GM12878 (cell line): ENCODE results near the gene SCAANT1. TPM values are rescaled to one million over a fixed set of nuclear protein-coding genes. Genes with fewer than 3 reads are reported as not detected.

ENCODE experiments used
- ATAC-seq: fragments of 200-7000 bp; cut with Tn5 transposase; 3 replicates; pipeline ENCODE4 v1.9.1; 2020; ENCODE audit warnings: mild to moderate bottlenecking, moderate library complexity
- BruUV-seq: library from RNA; stranded (reverse); fragments of 400-500 nt; replicated peaks from 2 replicates; lab custom pipeline; 2021; lab: Mats Ljungman, UMichigan
- CTCF ChIA-PET: fragments of 300-600 bp; sonication (Branson Sonifier 250); formaldehyde crosslinking; extraction: SDS; loops from one replicate; lab custom pipeline; 2021; ENCODE audit warnings: inconsistent platforms; lab: Yijun Ruan, JAX
- POLR2A ChIA-PET: fragments of 350-600 bp; formaldehyde crosslinking; extraction: SDS; loops from one replicate; lab custom pipeline; 2021; ENCODE audit warnings: inconsistent platforms; lab: Charles Lee
- RAD21 ChIA-PET: fragments of 300-600 bp; sonication (Branson Sonifier 250); formaldehyde crosslinking; loops from one replicate; lab custom pipeline; 2023; ENCODE audit warnings: antibody characterized with exemption; ENCODE audit not compliant: unreplicated experiment; lab: Charles Lee
- SMC1A ChIA-PET: fragments of 300-600 bp; sonication (Branson Sonifier 250); formaldehyde crosslinking; loops from one replicate; lab custom pipeline; 2023; ENCODE audit not compliant: unreplicated experiment, uncharacterized antibody; lab: Charles Lee
- DNase-seq: peaks from one replicate; pipeline ENCODE4 v3.0.0-alpha.2; 2011; ENCODE audit warnings: low read depth, low spot score
- FAIRE-seq: peaks from 3 replicates; lab custom pipeline; 2011; peaks lifted over from hg19 to GRCh38; lab: Jason Lieb, UNC
- H2AFZ ChIP-seq: 2 replicates; pipeline ENCODE4 v1.6.0; 2011; ENCODE audit warnings: low read depth, low read length, control low read depth; ENCODE audit not compliant: control insufficient read depth
- H3K27ac ChIP-seq: 2 replicates; pipeline ENCODE4 v1.5.1; 2011; ENCODE audit warnings: control low read depth; ENCODE audit not compliant: control insufficient read depth, insufficient read depth
- H3K27me3 ChIP-seq, 2 experiments: replicated peaks in 1 of 2; 2 replicates each; pipeline versions ENCODE4 v1.6.0 to v1.6.1; 2011; ENCODE audit warnings: low read length in 1 of 2; ENCODE audit not compliant: control insufficient read depth in 2 of 2, insufficient read depth in 2 of 2
- H3K36me3 ChIP-seq, 2 experiments: 2 replicates each; pipeline ENCODE4 v1.5.1; 2011; ENCODE audit warnings: low read length in 1 of 2; ENCODE audit not compliant: control insufficient read depth in 2 of 2, insufficient read depth in 2 of 2
- H3K4me1 ChIP-seq: 2 replicates; pipeline ENCODE4 v1.6.1; 2011; ENCODE audit warnings: mild to moderate bottlenecking, low read length, moderate library complexity, mixed read lengths; ENCODE audit not compliant: control insufficient read depth, insufficient read depth
- H3K4me2 ChIP-seq: 2 replicates; pipeline ENCODE4 v1.6.0; 2011; ENCODE audit warnings: control low read depth; ENCODE audit not compliant: control insufficient read depth, insufficient read depth
- H3K4me3 ChIP-seq: fragments of 200-600 bp; sonication (generic); 2 replicates; pipeline ENCODE4 v1.5.1; 2016
- H3K79me2 ChIP-seq: 2 replicates; pipeline ENCODE4 v1.6.0; 2011; ENCODE audit warnings: low read length; ENCODE audit not compliant: control insufficient read depth, insufficient read depth
- H3K9ac ChIP-seq: 2 replicates; pipeline ENCODE4 v1.8.0; 2011; ENCODE audit warnings: low read length, control low read depth, mixed read lengths; ENCODE audit not compliant: control insufficient read depth, insufficient read depth
- H3K9me3 ChIP-seq: replicated peaks from 3 replicates; pipeline ENCODE4 v1.5.1; 2011; ENCODE audit warnings: mild to moderate bottlenecking, low read length; ENCODE audit not compliant: control insufficient read depth, insufficient read depth
- H4K20me1 ChIP-seq: 2 replicates; pipeline ENCODE4 v1.6.0; 2011; ENCODE audit not compliant: control insufficient read depth, insufficient read depth
- HDAC6 ChIP-seq: fragments of 200-600 bp; sonication (generic); IDR thresholded peaks from one replicate; pipeline ENCODE4 v1.8.0; 2017; ENCODE audit warnings: antibody characterized with exemption; ENCODE audit not compliant: unreplicated experiment
- IRF3 ChIP-seq: fragments of 450-650 bp; IDR thresholded peaks from 2 replicates; pipeline ENCODE4 v1.6.1; 2014; ENCODE audit warnings: mild to moderate bottlenecking
- RAD21 ChIP-seq: IDR thresholded peaks from 2 replicates; pipeline ENCODE4 v1.6.1; 2011; ENCODE audit warnings: mild to moderate bottlenecking, low read depth, low read length, moderate library complexity; ENCODE audit not compliant: insufficient read depth
- SMC3 ChIP-seq: IDR thresholded peaks from 2 replicates; pipeline ENCODE4 v1.6.1; 2011; ENCODE audit warnings: low read length, improper control_type of control experiment, borderline replicate concordance
- ZNF592 ChIP-seq: fragments of 450-650 bp; IDR thresholded peaks from 2 replicates; pipeline ENCODE4 v1.6.1; 2017; ENCODE audit warnings: mild to moderate bottlenecking, moderate library complexity
- WGBS: methylation state at CpG from one replicate; pipeline ENCODE4 v1.1.6; 2016; ENCODE audit warnings: low lambda C conversion rate; ENCODE audit not compliant: insufficient replicate concordance, insufficient coverage; ENCODE audit errors: missing lambda C conversion rate; 5-methylcytosine and 5-hydroxymethylcytosine counted together
- in situ Hi-C: fragments of 300-500 bp; cut with MboI; formaldehyde crosslinking; loops from 9 replicates; pipeline ENCODE4 v1.14.3; 2018; ENCODE audit warnings: mixed read lengths
- intact Hi-C: fragments of 100-400 bp; cut with micrococcal nuclease; formaldehyde crosslinking; loops from one replicate; pipeline ENCODE4 v1.14.2; 2022; ENCODE audit not compliant: unreplicated experiment
- polyA plus RNA-seq, 11 experiments: library from polyadenylated mRNA; depleted of rRNA in 4 of 11; unstranded in 6 of 11; stranded (reverse) in 5 of 11; fragments of >200 nt; fragmentation: Nextera tagmentation in 4 of 11; fragmentation: Illumina TruSeq in 1 of 11; extraction: Ambion mirVana in 4 of 11; extraction: Trizol in 1 of 11; gene quantifications; 1 replicate in 1 of 11; 2 replicates in 10 of 11; pipeline versions ENCODE4 v1.2.1 to v1.2.3, GENCODE V29; 2011 to 2016; ENCODE audit warnings: inconsistent platforms in 2 of 11, missing spikeins in 2 of 11, low read depth in 1 of 11
- total RNA-seq, 4 experiments: library from RNA; depleted of rRNA in 3 of 4; stranded (reverse); fragments of >200 nt in 3 of 4; fragmentation: Illumina TruSeq in 1 of 4; extraction: Trizol in 1 of 4; gene quantifications; 2 replicates each; pipeline versions ENCODE4 v1.2.1 to v1.2.3, GENCODE V29; 2013 to 2021
- TF ChIP-seq, protein P1 (sequence below): fragments of 450-650 bp; IDR thresholded peaks from 2 replicates; pipeline ENCODE4 v1.6.1; 2018; ENCODE audit warnings: borderline replicate concordance, mild to moderate bottlenecking; ENCODE audit not compliant: partially characterized antibody
- TF ChIP-seq, protein P2 (sequence below): IDR thresholded peaks from 2 replicates; pipeline ENCODE4 v1.6.1; 2011; ENCODE audit warnings: borderline replicate concordance, low read depth, mild to moderate bottlenecking, moderate library complexity, low read length; ENCODE audit not compliant: insufficient read depth, poor library complexity, severe bottlenecking
- TF ChIP-seq, protein P3 (sequence below), 3 experiments: IDR thresholded peaks in 2 of 3; conservative IDR thresholded peaks in 1 of 3; 2 replicates each; pipeline ENCODE4 v1.5.1; 2011; ENCODE audit warnings: low read depth in 3 of 3, low read length in 3 of 3, mild to moderate bottlenecking in 3 of 3, control low read depth in 2 of 3, moderate library complexity in 2 of 3, inconsistent platforms in 1 of 3, mixed read lengths in 1 of 3; ENCODE audit not compliant: control insufficient read depth in 2 of 3, insufficient read depth in 1 of 3; ENCODE audit errors: extremely low read depth in 1 of 3

The SCAANT1 gene
- total and polyA plus RNA-seq, 10 of the 15 experiments (the other 5 are each of a cell fraction or from before 2014, with no cell fraction given): 0.60 to 1.7 (median 0.95) TPM; not detected in 6

- ChIA-PET POLR2A (interaction anchor here (0.5 kb wide), 1 partner anchor 31 kb away, joined by 3 read pairs; no protein-coding TSS in a partner anchor), CTCF (interaction anchor here (0.7 to 12.2 kb wide), 32 partner anchors 9 to 522 kb away, joined by 3 to 154 read pairs (median 4); partner anchors contain the start of gene PSMD6), SMC1A (interaction anchor here (0.7 to 5.0 kb wide), 17 partner anchors 10 to 523 kb away, joined by 3 to 29 read pairs (median 5); partner anchors contain the start of gene PSMD6), RAD21 (interaction anchor here (0.7 to 2.1 kb wide), 8 partner anchors 10 to 47 kb away, joined by 3 to 6 read pairs (median 3); no protein-coding TSS in a partner anchor)
- H3K4me1 ChIP-seq: peaks cover 16% of the 10 kb centered on the region
- DNase-seq: no peak
- no peak overlapping the region for H3K4me2 ChIP-seq
- H3K36me3 ChIP-seq: peaks cover 0 to under 1% of the 10 kb centered on the region in 2 experiments; a peak in 1 of 4 replicates
- WGBS: 21% methylated on average over 2 of the region's 2 CpGs
- H3K4me3 ChIP-seq: no peak overlapping the region
- no peak overlapping the region for H3K9ac ChIP-seq
- H2AFZ ChIP-seq: no peak overlapping the region
- no TSS peak for BruUV-seq
- H3K27ac ChIP-seq: no peak overlapping the region
- no peaks in the 10 kb centered on the region for H3K27me3 ChIP-seq
- peaks cover 13% of the 10 kb centered on the region for H3K79me2 ChIP-seq
- no peaks in the 10 kb centered on the region for H3K9me3 ChIP-seq
- in situ Hi-C loops (no loop called here), intact Hi-C loops (loop anchor here (5.0 kb wide), 1 partner anchor 50 kb away; the partner anchor contains the start of gene SCAANT1)
- peak; percentile 65 for FAIRE-seq
- TF ChIP-seq, protein P1, sequence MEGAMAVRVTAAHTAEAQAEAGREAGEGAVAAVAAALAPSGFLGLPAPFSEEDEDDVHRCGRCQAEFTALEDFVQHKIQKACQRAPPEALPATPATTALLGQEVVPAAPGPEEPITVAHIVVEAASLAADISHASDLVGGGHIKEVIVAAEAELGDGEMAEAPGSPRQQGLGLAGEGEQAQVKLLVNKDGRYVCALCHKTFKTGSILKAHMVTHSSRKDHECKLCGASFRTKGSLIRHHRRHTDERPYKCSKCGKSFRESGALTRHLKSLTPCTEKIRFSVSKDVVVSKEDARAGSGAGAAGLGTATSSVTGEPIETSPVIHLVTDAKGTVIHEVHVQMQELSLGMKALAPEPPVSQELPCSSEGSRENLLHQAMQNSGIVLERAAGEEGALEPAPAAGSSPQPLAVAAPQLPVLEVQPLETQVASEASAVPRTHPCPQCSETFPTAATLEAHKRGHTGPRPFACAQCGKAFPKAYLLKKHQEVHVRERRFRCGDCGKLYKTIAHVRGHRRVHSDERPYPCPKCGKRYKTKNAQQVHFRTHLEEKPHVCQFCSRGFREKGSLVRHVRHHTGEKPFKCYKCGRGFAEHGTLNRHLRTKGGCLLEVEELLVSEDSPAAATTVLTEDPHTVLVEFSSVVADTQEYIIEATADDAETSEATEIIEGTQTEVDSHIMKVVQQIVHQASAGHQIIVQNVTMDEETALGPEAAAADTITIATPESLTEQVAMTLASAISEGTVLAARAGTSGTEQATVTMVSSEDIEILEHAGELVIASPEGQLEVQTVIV: no peak
- TF ChIP-seq ZNF592 (no peak), SMC3 (peak; percentile 49; the same call in 1 of the 2 replicates), HDAC6 (no peak), IRF3 (no peak), RAD21 (peak; percentile 52)
- TF ChIP-seq, protein P2, sequence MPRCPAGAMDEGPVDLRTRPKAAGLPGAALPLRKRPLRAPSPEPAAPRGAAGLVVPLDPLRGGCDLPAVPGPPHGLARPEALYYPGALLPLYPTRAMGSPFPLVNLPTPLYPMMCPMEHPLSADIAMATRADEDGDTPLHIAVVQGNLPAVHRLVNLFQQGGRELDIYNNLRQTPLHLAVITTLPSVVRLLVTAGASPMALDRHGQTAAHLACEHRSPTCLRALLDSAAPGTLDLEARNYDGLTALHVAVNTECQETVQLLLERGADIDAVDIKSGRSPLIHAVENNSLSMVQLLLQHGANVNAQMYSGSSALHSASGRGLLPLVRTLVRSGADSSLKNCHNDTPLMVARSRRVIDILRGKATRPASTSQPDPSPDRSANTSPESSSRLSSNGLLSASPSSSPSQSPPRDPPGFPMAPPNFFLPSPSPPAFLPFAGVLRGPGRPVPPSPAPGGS: no peak
- TF ChIP-seq, protein P3, sequence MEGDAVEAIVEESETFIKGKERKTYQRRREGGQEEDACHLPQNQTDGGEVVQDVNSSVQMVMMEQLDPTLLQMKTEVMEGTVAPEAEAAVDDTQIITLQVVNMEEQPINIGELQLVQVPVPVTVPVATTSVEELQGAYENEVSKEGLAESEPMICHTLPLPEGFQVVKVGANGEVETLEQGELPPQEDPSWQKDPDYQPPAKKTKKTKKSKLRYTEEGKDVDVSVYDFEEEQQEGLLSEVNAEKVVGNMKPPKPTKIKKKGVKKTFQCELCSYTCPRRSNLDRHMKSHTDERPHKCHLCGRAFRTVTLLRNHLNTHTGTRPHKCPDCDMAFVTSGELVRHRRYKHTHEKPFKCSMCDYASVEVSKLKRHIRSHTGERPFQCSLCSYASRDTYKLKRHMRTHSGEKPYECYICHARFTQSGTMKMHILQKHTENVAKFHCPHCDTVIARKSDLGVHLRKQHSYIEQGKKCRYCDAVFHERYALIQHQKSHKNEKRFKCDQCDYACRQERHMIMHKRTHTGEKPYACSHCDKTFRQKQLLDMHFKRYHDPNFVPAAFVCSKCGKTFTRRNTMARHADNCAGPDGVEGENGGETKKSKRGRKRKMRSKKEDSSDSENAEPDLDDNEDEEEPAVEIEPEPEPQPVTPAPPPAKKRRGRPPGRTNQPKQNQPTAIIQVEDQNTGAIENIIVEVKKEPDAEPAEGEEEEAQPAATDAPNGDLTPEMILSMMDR (IDR thresholded peaks at IDR 0.05 in 2 of 3, conservative IDR thresholded peaks at IDR 0.05 in 1 of 3; ENCODE audit: control insufficient read depth in 2 of 3, extremely low read depth in 1 of 3, insufficient read depth in 1 of 3, low read depth in 3 of 3, low read length in 3 of 3): peak; percentile 60 to 63 (median 62); a peak in 5 of 6 replicates
- no peaks in the 10 kb centered on the region for H4K20me1 ChIP-seq
- peak; percentile 80 for ATAC-seq
Measured at GRCh38 chr3:63961891-63962290, 49.7 kb upstream of the SCAANT1 start.
